GM19035 (cell line): Measurements from ENCODE around the gene MLLT1.

Experiments used
- ATAC-seq: cut with Tn5 transposase; IDR thresholded peaks from one replicate; pipeline ENCODE4 v1.9.1; 2021; ENCODE audit not compliant: unreplicated experiment

The MLLT1 gene

DNA sequence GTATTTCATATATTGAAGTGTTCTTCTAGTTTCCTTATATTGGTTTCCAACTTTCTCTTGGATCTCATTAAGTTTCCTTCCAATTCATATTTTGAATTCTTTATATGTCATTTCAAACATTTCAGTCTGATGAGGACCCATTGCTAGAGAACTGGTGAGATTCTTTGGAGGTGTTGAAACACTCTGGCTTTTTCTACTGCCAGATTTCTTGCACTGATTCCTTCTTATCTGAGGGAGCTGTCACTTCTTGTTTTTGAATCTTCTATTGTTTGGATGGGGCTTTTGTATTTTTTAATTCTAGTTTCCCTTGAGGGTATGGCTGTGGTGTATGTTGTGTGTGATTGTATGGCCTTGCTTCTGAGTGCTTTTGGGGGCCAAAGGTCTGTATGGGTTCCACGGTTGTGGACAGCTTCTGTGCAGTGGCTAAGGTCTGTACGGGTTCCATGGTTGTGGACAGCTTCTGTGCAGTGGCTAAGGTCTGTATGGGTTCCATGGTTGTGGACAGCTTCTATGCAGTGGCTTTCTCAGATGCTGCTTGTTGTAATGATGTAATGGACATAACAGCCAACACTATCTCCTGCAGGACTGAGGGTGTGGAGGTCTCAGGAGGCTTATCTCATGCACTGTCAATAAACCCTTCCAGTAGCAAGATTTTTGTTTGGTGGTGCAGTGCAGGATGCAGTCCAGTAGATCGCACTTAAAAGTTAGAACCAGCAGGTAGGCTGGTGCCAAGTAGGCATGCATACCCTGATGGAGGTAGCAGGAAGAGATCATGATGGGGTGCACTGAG, 107.5 kb downstream of the MLLT1 start:
- no peak for ATAC-seq

DNA sequence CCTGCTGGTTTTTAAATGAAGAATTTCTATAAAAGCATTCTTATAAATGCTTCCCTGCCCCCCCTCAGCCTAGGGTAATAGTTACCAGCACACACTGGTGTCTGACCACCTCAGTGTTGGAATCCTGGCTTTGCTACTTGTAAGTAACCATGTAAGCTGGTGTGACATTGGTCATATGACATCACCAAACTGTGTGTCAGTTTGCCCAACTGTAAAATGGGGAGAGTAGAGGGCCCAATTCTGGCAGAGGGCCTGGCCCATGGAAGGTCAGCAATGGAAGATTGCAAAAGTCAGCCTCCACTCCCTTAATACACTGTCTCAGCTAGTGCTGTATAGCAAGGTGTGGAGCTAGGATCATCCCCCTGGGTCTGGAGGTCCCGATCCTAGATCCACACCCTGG, 112.7 kb downstream of the MLLT1 start:
- no peak for ATAC-seq

DNA sequence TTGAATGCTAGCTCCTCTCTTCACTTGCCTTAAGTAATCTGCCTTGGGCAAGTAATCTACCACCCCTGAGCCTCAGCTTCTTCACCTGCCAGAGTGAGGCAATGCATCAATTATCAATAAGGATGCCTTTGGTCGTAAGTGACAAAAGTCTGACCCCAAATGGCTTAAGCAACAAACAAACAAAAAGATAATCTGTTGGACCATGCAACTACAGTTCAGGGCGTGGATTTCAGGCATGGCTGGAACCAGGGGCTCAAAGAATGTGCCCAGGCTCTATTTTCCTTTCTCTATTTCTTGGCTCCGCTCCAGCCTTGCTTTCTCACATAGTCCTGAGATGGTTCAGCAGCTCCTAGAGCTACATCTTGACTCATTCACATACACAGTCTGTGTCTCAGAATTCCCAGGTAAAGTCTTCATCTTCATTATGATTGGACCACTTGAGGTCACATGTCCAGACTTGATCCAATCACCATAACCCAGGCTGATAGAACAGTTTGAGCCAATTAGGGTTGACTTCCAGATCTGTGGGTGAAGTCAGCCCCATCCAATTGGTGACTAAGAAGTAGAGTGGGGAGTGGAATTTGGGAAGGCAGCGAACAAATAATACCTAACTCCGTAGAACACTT, 114.8 kb downstream of the MLLT1 start:
- no peak for ATAC-seq

DNA sequence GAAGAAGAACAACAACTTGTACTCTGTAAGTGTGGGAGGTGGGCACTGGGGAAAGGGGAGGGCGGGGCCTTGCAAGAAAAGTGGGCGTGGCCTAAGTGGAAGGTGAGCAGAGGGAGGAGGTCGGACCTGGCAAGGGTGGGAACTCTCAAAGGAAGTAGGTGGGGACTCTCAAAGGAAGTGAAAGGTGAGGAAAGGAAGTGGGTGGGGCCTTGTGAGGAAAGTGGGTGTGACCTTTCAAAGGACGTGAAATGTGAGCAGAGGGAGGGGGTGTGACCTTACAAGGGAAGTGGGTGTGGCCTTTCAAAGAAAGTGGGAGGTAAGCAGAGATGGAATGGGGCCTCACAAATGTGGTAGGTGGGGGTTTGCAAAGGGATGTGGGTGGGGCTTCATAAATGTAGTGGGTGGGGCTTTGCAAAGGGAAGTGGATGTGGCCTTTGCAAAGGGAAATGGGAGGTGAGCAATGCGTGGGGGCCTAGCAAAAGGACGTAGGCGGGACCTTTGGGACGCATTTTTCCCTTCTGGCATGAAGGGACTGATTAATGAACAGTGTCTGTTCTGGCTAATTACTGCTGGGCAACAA, 118.4 kb downstream of the MLLT1 start:
- ATAC-seq: no peak
